Raji (cell line): ENCODE results near the gene PLEKHF1.

ENCODE experiments used
- POLR2A ChIP-seq: IDR thresholded peaks from 2 replicates; pipeline ENCODE4 v1.6.1; 2011; ENCODE audit warnings: low read depth, low read length, control low read depth; ENCODE audit not compliant: insufficient read depth

PLEKHF1 gene

DNA sequence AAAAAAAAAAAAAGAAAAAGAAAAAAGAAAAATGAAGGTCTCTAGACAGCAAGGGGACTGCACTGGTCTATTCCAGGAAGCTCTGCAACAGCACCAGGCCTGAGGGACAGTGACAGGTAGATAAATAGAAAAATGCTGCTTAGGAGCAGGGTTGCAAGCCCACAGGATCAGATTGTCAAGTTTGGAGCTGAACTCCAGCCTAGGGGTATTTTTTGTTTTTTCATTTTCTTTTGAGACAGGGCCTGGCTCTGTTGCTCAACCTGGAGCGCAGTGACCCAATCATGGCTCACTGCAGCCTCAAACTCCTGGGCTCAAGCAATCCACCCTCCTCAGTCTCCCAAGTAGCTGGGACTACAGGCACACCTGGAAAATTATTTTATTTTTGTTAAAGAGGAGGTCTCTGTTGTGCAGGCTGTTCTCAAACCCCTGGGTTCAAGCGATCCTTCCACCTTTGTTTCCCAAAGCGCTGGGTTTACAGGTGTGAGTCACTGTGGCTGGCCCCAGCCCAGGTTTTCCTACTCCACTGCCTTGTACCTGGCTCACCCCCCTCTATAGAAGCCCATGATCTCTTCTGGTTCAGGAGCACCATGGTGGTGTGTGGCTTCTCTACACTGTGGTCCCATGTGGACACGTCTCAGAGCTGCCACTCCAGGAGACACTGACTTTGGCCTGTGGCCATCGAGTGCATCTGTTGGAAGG lies 35.3 kb upstream of the PLEKHF1 start:
- no peak for TF ChIP-seq POLR2A

DNA sequence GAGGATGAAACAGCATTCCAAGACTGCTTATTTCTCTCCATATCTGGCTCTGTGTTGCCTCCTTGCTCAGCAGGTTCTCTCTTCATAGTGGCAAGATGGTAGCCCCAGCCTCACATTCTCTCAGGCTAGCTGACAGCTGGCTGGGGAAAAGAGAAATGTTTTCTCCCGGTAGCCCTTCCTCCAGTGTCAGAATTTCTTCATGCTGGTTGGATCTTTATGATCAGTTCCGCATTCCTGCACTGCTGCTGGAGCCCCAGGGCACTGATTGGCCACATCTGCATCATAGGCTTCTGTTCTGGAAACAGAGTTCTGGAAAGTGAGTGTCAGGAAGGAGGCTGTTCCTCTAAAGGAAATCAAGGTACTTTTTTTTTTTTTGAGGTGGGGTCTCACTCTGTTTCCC lies 34.6 kb upstream of the PLEKHF1 start:
- TF ChIP-seq POLR2A = no peak

GRCh38 chr19:29631450-29631849 lies 33.8 kb upstream of the PLEKHF1 start:
- TF ChIP-seq POLR2A = no peak

GRCh38 chr19:29634002-29634401 lies 31.3 kb upstream of the PLEKHF1 start:
- no peak for TF ChIP-seq POLR2A

DNA sequence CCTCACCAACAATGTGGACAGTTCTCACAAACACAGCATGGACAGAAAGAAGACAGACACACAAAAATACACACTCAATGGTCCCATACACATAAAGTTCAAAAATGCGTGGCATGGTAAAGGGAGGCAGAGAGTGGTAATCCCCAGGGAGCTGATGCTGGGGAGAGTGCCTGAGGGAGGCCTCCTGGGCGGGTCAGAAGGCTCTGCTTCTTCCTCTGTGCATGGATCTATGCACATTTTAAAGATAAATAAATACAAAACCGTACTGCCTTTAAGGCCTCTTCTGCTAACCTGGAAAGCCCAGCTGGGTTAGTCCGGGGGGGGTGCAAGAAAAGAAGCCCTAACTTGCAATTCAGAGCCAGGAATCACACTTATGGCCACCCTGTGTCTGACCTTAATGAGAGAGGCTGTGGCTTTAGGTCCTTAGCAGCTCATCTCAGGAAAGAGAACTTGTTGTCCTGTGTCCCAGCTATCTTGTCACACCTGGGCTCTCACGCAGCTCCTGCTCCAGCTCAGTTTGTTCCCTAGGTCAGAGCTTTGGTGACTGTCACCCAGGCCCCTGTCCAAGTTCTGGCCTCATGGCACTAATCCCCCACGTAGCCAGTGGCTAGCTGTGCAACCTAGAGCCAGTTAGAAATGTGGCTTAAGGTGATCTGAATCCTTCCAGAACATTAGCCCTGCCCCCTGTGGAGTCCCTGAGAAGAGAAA lies 30.7 kb upstream of the PLEKHF1 start:
- TF ChIP-seq POLR2A = no peak

DNA sequence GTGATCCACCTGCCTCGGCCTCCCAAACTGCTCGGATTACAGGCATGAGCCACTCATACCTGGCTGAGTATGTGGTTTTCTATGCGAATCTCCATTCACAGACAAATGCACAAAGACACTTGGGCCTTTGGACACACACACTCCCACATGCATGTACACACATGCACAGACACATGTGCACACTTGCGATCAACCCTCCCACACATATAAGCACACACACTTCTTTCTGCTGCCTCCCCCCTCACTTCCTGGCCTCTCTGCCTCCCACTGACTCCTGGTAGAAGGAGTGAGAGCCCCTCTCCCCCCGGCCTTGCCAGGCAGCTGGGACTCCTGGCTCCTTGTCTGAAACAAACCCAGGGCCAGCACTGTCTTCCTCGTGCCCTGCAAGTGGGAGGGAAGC lies 29.3 kb upstream of the PLEKHF1 start:
- TF ChIP-seq POLR2A = no peak

- TF ChIP-seq POLR2A = no peak
Observed at GRCh38 chr19:29636553-29637360, 28.5 kb upstream of the PLEKHF1 start.

DNA sequence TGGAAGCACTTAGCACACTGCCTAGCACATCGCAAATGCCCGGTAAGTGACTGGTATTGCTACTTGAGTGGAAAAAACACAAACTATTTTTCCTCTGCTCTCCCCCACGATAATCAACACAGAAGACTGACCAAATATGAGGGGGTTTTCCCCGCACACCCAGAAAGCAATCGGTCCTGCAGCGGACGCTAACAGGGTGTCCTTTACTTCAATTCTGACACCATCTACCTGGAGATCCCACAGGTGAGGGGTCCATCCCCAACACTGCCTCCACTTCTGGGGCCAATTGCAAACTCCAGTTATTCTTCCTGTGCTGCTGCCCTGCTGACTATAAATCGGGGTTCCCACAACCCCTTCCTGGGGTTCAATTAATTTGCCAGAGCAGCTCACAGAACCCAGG lies 26.2 kb upstream of the PLEKHF1 start:
- no peak for TF ChIP-seq POLR2A

DNA sequence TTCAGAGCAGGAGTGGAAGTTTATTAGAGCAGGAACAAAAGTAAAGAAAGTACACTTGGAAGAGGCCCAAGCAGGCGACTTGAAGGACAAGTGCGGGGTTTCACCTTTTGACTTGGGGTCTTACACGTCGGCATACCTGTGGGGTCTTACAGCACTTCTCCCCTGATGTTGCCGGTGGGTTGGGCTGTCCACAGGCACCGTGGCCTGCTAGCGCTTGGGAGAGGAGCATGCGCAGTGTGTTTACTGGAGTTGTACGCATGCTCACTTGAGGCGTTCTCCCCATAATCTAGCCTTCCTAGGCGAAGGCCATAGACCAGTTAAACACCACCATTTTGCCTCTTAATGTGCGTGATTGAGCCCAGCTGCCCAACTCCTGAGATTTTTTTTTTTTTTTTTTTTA lies 25.0 kb upstream of the PLEKHF1 start:
- no peak for TF ChIP-seq POLR2A

DNA sequence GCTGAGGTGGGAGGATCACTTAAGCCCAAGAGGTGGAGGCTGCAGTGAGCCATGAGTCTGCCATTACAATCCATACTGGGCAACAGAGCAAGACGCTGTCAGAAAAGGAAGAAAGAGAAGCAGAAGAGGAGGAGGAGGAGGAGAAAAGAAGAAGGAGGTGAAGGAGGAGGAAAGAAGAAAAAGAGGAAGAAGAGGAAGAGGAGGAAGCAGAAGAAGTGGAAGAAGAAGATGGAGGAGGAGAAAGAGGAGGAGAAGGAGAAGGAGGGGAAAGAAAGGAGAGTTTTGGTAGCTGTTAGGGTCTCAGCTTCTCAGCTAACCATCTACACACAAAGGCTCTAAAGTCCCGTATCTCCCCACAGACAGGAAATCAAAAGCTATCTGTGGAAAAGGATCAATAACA lies 23.7 kb upstream of the PLEKHF1 start:
- no peak for TF ChIP-seq POLR2A

DNA sequence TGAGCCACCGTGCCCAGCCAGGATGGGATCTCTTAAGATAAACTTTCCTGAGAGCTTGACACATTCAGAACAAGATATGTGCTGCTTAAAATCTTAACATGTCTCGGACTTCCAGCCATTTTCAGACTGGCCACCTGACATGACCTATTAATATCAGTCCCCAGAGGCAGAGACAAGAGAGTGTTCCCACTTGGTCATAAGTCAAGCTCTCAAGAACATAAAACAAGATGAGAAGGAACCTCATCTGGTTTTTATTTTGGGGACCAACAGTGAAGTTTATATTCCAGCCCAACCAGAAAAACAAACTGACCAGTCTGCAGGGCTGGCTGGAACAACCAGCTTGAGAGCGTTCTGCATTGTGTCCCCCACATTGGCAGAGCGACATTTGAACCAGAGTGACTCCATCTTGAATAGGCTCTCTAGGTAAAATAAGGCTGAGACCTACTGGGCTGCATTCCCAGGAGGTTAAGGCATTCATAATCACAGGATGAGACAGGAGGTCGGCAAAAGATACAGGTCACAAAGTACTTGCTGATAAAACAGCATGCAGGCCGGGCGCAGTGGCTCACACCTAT lies 21.8 kb upstream of the PLEKHF1 start:
- no peak for TF ChIP-seq POLR2A

GRCh38 chr19:29644210-29644609 lies 21.1 kb upstream of the PLEKHF1 start:
- TF ChIP-seq POLR2A = no peak

DNA sequence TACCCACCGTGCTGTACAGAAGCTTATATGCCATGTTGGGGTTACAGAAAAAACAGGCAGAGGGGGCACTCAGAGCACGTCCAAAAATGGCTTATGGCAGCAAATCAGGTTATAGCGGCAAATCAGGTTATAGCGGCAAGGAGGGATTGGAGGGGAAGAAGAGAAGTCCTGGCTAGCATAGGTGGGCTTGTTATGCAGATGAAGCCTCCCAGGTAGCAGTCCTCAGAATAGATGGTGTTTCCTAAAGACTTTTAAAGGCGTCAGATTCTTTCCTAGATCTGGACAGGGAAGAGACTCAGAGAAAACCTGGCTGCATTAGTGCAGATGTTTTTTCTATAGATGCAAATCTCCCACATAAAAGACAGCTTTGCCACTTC lies 19.8 kb upstream of the PLEKHF1 start:
- no peak for TF ChIP-seq POLR2A

GRCh38 chr19:29645911-29646310 lies 19.4 kb upstream of the PLEKHF1 start:
- no peak for TF ChIP-seq POLR2A

- no peak for TF ChIP-seq POLR2A
Observed at GRCh38 chr19:29650772-29651387, 14.4 kb upstream of the PLEKHF1 start.
